SH-SY5Y (cell line): Measurements from ENCODE around the gene PTPRT.

Experiments used
- GATA2 ChIP-seq: IDR thresholded peaks from 2 replicates; pipeline ENCODE4 v1.6.1; 2011; ENCODE audit warnings: mild to moderate bottlenecking, low read depth, low read length
- GATA3 ChIP-seq: IDR thresholded peaks from 2 replicates; pipeline ENCODE4 v1.6.1; 2011; ENCODE audit warnings: low read depth, mild to moderate bottlenecking, low read length, moderate library complexity

The PTPRT gene

GRCh38 chr20:42549496-42549895 lies 640.2 kb downstream of the PTPRT start:
- no peak for TF ChIP-seq GATA3
- no peak for TF ChIP-seq GATA2

- TF ChIP-seq GATA2, result no peak
- no peak for TF ChIP-seq GATA3
Measured at GRCh38 chr20:42544926-42545325, 644.8 kb downstream of the PTPRT start.

- no peak for TF ChIP-seq GATA3
- no peak for TF ChIP-seq GATA2
Measured at GRCh38 chr20:42532831-42533230, 656.9 kb downstream of the PTPRT start.

- TF ChIP-seq GATA3, result no peak
- TF ChIP-seq GATA2, result no peak
Measured at GRCh38 chr20:42531508-42531961, 658.2 kb downstream of the PTPRT start.

- TF ChIP-seq GATA3 (no peak), GATA2 (no peak)
Measured at GRCh38 chr20:42530855-42531448, 658.8 kb downstream of the PTPRT start.

- no peak for TF ChIP-seq GATA2
- no peak for TF ChIP-seq GATA3
Measured at GRCh38 chr20:42530191-42530590, 659.5 kb downstream of the PTPRT start.

GRCh38 chr20:42524058-42524457 lies 665.6 kb downstream of the PTPRT start:
- no peak for TF ChIP-seq GATA3

- TF ChIP-seq GATA3 (no peak), GATA2 (no peak)
Measured at GRCh38 chr20:42516692-42517091, 673.0 kb downstream of the PTPRT start.

GRCh38 chr20:42510686-42511085 lies 679.0 kb downstream of the PTPRT start:
- TF ChIP-seq GATA2, result no peak
- no peak for TF ChIP-seq GATA3

GRCh38 chr20:42507874-42508273 lies 681.8 kb downstream of the PTPRT start:
- TF ChIP-seq GATA2, result no peak
- TF ChIP-seq GATA3, result no peak

- TF ChIP-seq GATA3 (no peak), GATA2 (no peak)
Measured at GRCh38 chr20:42506397-42506796, 683.3 kb downstream of the PTPRT start.

- TF ChIP-seq GATA2 (no peak), GATA3 (no peak)
Measured at GRCh38 chr20:42502591-42502990, 687.1 kb downstream of the PTPRT start.

- TF ChIP-seq GATA3, result no peak
- no peak for TF ChIP-seq GATA2
Measured at GRCh38 chr20:42496595-42496994, 693.1 kb downstream of the PTPRT start.

- no peak for TF ChIP-seq GATA2
- no peak for TF ChIP-seq GATA3
Measured at GRCh38 chr20:42494290-42494689, 695.4 kb downstream of the PTPRT start.

- no peak for TF ChIP-seq GATA2
- TF ChIP-seq GATA3, result no peak
Measured at GRCh38 chr20:42493001-42493400, 696.7 kb downstream of the PTPRT start.

- no peak for TF ChIP-seq GATA2
- no peak for TF ChIP-seq GATA3
Measured at GRCh38 chr20:42492290-42492689, 697.4 kb downstream of the PTPRT start.

GRCh38 chr20:42485556-42485955 lies 704.1 kb downstream of the PTPRT start:
- TF ChIP-seq GATA3 (no peak), GATA2 (no peak)
